GM18505 (cell line): ENCODE data around the gene TUBB.
"Not testable (repeated sequence)": the region's sequence is repeated elsewhere in the genome, so short reads cannot be mapped to it uniquely, and the experiment has no call there.

Experiments
- ATAC-seq: cut with Tn5 transposase; IDR thresholded peaks from one replicate; pipeline ENCODE4 v1.9.1; 2021; ENCODE audit not compliant: unreplicated experiment
- POLR2A ChIP-seq: IDR thresholded peaks from 4 replicates; pipeline ENCODE4 v1.6.1; 2011; ENCODE audit warnings: borderline replicate concordance; ENCODE audit not compliant: insufficient read depth, insufficient read length; ENCODE audit errors: extremely low read depth

The TUBB gene

DNA sequence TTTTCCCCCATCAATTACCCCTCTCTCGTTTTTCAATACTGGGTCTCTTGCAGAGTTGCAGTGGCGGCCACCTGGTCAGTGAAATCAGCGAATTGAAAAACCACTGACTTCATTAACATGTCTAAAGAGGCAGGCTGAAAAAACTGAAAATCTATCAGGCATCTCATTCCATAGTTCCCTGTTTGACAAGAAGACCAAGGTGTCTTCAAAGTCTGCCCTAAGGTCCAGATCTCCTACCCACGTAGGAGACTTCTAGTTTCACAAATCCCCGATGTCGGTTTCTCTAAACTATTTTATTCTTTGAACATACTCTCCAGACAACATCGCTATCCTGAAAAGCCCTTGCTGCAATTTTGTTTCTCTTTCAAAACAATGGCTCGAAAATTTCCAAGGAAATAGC is 796 bp upstream of the TUBB start:
- ATAC-seq = no peak

DNA sequence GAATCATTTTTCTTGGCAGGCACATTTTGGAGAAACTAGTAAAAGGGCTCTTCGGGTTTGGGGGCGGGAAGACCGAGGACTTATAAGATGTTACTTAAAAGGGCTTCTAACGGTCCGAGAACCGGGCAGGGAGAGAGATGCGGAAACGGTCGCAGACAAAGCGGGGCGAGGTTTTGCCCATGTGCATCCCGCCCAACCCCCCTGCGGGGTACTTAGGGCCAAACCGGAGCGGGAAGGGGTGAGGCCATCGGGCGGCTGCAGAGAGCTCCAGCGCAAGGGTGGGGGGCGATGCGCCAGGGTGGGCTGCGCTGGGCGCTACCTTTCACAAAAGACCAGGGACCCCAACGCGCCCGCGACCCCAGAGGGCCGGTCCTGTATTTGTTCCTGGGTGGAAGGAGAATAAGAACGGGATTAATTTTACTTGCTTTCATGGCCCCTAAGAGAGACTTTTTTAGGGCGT is 616 bp downstream of the TUBB start:
- no peak for ATAC-seq

More for the DNA sequence above, 796 bp upstream of the TUBB start:
- TF ChIP-seq POLR2A = no peak

DNA sequence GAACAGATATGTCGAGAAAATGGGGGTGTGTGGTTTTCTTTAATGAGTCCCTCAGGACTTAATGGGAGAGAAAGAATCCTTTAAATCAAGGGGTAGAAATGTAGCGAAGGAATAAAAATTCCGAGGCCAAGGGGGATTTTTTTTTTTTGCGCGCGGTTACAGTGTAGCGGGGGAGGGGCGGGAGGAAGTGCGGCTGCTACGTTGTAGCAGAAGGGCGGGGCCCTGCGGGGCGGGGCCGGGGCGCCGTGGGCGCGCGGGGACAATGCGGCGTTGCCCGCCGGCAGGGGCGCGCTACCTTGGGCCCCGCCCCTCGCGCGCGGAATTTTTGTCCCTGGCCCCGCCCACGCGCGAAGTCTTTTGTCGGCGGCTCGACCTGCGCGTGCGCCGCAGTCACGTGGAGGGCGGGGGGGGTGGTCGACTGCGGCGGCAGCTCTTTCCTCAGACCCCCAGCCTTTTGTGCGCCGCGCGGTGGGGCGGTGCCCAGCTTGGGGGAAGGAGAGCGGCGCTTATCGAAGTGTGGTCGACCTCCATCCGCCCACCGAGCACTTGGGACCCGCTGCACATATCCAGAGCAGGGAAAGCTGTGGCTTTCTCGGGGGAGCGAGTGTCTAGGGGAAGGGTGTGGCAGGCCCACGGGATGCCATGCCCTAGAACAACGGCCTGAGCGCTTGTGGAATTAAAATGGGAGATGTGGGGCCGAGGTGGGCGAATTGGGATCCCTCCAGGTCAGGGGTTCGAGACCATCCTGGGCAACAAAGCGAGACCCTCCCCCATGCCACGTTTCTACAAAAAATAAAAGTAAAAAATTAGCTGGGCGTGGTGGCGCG is 1.3 kb downstream of the TUBB start:
- TF ChIP-seq POLR2A = peak; percentile 58
- peak; percentile 34 for ATAC-seq

More for the DNA sequence above, 616 bp downstream of the TUBB start:
- TF ChIP-seq POLR2A = no peak

DNA sequence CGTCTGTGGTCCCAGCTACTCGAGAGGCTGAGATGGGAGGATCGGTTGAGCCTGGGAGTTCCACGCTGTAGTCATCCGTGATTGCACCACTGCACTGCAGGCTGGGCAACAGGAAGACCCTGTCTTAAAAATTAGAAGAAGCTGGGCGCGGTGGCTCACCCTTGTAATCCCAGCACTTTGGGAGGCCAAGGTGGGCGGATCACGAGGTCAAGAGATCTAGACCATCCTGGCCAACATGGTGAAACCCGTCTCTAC is 1.8 kb downstream of the TUBB start:
- not testable (repeated sequence) for ATAC-seq

DNA sequence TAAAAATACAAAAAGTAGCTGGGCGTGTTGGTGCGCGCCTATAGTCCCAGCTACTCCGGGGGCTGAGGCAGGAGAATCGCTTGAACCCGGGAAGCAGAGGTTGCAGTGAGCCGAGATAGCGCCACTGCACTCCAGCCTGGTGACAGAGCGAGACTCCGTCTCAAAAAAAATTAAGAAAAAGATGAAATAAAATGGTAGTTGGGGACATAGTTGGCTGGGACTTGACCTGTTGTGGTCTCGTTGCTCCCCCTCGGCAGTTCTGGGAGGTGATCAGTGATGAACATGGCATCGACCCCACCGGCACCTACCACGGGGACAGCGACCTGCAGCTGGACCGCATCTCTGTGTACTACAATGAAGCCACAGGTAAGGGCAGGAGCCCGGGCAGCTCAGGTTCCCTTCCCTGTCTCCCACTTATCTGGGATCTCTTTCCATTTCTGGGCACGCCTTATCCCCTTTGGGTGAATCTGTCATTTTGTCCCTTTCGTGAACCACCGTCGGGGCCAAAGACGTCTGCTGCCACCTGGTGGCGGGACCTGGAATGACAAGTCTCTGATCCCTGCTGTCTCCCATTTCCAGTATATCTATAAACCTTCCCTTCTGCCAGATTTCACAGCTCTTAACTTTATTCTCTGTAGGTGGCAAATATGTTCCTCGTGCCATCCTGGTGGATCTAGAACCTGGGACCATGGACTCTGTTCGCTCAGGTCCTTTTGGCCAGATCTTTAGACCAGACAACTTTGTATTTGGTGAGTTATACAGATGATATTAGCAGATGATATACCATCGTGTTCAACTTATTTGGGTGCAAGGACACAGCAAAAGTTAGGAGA is 2.3 kb downstream of the TUBB start:
- peak; percentile 33 for TF ChIP-seq POLR2A

DNA sequence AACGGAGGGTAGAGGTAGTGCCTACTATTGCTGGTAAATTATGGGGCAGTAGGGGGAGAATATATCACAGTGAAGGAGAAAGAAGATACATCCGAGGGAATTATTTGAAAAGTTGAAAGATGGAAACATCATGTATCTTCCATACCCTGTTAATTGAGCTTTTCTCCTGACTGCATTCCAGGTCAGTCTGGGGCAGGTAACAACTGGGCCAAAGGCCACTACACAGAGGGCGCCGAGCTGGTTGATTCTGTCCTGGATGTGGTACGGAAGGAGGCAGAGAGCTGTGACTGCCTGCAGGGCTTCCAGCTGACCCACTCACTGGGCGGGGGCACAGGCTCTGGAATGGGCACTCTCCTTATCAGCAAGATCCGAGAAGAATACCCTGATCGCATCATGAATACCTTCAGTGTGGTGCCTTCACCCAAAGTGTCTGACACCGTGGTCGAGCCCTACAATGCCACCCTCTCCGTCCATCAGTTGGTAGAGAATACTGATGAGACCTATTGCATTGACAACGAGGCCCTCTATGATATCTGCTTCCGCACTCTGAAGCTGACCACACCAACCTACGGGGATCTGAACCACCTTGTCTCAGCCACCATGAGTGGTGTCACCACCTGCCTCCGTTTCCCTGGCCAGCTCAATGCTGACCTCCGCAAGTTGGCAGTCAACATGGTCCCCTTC is 3.1 kb downstream of the TUBB start:
- not testable (repeated sequence) for ATAC-seq
- peak; percentile 5 for TF ChIP-seq POLR2A

More for the DNA sequence above, 2.3 kb downstream of the TUBB start:
- no peak for ATAC-seq

DNA sequence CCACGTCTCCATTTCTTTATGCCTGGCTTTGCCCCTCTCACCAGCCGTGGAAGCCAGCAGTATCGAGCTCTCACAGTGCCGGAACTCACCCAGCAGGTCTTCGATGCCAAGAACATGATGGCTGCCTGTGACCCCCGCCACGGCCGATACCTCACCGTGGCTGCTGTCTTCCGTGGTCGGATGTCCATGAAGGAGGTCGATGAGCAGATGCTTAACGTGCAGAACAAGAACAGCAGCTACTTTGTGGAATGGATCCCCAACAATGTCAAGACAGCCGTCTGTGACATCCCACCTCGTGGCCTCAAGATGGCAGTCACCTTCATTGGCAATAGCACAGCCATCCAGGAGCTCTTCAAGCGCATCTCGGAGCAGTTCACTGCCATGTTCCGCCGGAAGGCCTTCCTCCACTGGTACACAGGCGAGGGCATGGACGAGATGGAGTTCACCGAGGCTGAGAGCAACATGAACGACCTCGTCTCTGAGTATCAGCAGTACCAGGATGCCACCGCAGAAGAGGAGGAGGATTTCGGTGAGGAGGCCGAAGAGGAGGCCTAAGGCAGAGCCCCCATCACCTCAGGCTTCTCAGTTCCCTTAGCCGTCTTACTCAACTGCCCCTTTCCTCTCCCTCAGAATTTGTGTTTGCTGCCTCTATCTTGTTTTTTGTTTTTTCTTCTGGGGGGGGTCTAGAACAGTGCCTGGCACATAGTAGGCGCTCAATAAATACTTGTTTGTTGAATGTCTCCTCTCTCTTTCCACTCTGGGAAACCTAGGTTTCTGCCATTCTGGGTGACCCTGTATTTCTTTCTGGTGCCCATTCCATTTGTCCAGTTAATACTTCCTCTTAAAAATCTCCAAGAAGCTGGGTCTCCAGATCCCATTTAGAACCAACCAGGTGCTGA is 3.9 kb downstream of the TUBB start:
- ATAC-seq = not testable (repeated sequence)
- TF ChIP-seq POLR2A = peak; percentile 11

DNA sequence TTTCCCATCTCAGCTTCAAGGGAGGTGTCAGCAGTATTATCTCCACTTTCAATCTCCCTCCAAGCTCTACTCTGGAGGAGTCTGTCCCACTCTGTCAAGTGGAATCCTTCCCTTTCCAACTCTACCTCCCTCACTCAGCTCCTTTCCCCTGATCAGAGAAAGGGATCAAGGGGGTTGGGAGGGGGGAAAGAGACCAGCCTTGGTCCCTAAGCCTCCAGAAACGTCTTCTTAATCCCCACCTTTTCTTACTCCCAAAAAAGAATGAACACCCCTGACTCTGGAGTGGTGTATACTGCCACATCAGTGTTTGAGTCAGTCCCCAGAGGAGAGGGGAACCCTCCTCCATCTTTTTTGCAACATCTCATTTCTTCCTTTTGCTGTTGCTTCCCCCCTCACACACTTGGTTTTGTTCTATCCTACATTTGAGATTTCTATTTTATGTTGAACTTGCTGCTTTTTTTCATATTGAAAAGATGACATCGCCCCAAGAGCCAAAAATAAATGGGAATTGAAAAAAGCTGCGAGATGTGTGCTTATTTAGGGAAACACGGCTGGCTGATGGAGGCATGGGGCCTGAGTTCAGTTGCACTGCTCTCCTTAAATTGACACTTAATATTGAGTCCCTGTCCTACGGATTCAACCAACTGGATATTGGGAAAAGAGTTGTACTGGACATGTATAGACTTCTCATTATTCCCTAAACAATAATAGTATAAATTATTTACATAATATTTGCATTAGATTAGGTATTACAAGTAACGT is 4.9 kb downstream of the TUBB start:
- no peak for TF ChIP-seq POLR2A
- no peak for ATAC-seq

DNA sequence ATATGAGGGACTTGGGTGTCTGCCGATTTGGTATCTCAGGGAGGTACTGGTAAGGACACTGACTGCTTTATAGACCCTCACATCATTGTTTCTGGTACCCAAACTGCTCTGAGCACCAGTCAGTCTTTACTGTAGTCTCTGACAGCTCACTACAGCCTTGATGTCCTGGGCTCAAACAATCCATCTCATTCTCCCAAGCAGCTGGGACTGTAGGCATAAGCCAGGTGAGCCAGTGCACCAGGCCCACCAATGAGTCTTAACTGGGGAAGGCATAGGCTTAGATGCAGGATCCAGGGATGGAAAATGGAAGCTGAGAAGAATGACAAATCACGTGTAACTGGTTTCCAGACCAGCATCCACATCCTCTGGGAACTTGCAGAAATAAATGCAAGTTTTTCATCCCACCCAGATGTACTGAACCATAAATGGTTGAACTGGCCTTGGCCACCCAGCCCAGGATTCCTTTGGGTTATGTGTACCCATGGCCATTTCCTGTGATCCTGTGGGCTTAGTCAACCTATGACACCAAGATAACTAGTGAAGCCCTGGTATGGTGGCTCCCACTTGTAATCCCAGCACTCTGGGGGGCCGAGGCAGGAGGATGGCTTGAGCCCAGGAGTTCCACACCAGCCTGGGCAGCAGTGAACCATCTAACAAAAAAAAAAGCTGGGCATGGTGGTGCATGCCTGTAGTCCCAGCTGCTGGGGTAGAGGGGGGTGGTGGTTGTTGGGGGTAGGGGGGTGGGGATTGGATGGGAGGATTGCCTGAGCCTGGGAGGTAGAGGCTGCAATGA is 5.8 kb downstream of the TUBB start:
- ATAC-seq = no peak
- TF ChIP-seq POLR2A = no peak

DNA sequence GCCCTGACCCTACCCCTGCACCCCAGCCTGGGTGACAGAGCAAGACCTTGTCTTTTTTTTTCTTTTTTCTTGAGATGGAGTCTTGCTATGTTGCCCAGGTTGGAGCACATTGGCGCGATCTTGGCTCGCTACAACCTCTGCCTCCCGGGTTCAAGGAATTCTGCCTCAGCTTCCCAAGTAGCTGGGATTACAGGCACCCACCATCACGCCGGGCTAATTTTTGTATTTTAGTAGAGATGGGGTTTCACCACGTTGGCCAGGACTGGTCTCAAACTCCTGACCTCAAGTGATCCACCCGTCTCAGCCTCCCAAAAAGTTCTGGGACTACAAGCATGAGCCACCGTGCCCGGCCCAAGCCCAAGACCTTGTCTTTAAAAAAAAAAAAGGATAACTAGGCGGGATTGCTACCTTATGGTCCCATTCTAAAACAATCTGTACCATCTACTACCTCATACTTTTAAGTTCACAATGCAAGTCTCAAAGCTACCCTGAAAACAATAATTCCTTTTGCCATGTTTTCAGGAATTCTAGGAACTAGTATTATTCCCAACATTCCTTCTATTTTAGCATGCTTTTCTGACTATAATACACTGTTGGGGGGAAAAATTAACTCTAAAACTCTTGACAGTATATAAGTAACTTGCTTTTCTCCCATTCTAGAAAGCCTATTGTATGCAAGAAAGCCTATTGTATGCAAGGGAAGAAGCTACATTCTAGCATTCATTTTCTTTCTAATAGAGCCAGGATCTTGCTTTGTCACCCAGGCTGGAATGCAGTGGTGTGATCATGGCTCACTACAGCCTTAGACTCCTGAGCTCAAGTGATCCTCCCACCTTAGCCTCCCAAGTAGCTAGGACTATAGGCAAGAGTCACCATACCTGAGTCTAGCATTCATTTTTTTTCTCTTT is 6.6 kb downstream of the TUBB start:
- TF ChIP-seq POLR2A = no peak
- no peak for ATAC-seq
